WERI-Rb-1 (cell line): ENCODE results near the gene NRAP.

ENCODE experiments used
- DNase-seq: peaks from one replicate; pipeline ENCODE4 v3.0.0-alpha.2; 2020
- H3K27ac ChIP-seq: fragments of 250-450 bp; sonication (Bioruptor Pico); 2 replicates; pipeline ENCODE4 v1.5.1; 2020; ENCODE audit warnings: mild to moderate bottlenecking, moderate library complexity
- H3K27me3 ChIP-seq: fragments of 250-450 bp; sonication (Bioruptor Pico); 2 replicates; pipeline ENCODE4 v1.5.1; 2021; ENCODE audit warnings: mild to moderate bottlenecking, low read depth, moderate library complexity; ENCODE audit not compliant: insufficient read depth, severe bottlenecking
- H3K36me3 ChIP-seq: fragments of 250-450 bp; sonication (Bioruptor Pico); 2 replicates; pipeline ENCODE4 v1.5.1; 2020; ENCODE audit warnings: mild to moderate bottlenecking, moderate library complexity
- H3K4me3 ChIP-seq: 2 replicates; pipeline ENCODE4 v1.5.1; 2011; ENCODE audit warnings: low read depth, mild to moderate bottlenecking, control low read depth, low read length
- H3K9me3 ChIP-seq: fragments of 250-450 bp; sonication (Bioruptor Pico); 2 replicates; pipeline ENCODE4 v1.5.1; 2021; ENCODE audit warnings: mild to moderate bottlenecking, moderate library complexity; ENCODE audit not compliant: severe bottlenecking
- CTCF ChIP-seq: IDR thresholded peaks from 2 replicates; pipeline ENCODE4 v1.5.1; 2011; ENCODE audit warnings: low read depth, mild to moderate bottlenecking, control low read depth, inconsistent platforms, low read length

Gene NRAP

DNA sequence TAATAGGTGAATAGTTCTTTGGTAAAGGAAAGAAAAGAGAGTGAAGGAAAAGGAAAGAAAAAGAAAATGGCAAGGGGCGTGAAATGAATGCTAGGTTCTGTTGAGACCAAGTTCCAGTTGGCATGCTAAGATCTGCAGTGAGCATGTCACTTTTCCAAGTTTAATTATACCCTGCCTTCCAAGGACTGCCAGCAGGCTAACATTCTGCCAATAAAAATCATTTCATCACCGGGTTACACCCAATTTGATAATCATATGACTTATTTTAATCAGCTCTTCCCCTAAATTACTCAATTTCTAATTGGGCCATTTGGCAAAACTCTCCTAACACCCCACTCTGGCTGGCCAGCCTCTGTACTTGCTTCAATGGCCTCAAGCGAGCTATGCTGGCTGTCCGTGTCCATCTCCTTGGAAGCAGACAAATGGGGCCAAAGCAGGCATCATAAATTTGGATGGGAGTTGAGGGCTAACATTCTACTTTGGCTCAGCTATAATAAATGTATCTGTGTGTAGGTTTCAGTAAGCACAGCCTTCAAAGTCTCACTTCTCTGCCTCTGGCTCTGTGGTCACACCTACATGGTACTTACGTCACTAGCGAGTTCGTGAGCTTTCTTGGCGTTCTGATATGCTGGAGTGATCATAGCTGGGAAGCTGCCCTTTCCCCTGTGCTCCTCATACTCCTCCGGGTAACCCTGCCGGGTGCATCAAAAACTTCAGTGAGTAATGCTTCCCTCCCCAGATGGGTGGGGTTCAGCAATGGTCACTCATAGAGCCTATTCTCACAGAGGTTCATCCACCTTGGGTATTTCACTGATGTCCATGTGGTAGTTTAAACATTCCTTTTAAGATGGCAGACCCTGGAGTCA is 17.3 kb downstream of the NRAP start:
- no peak overlapping the region for H3K4me3 ChIP-seq
- no peaks in the 10 kb centered on the region for H3K9me3 ChIP-seq
- no peak overlapping the region for H3K27ac ChIP-seq
- DNase-seq, result no peak
- TF ChIP-seq CTCF, result no peak
- no peaks in the 10 kb centered on the region for H3K27me3 ChIP-seq
- no peaks in the 10 kb centered on the region for H3K36me3 ChIP-seq

- no peaks in the 10 kb centered on the region for H3K9me3 ChIP-seq
- H3K27me3 ChIP-seq, result no peaks in the 10 kb centered on the region
- no peaks in the 10 kb centered on the region for H3K36me3 ChIP-seq
- no peak overlapping the region for H3K27ac ChIP-seq
- no peak for DNase-seq
- TF ChIP-seq CTCF, result no peak
- H3K4me3 ChIP-seq, result no peak overlapping the region
Observed at GRCh38 chr10:113644185-113645120, 19.4 kb downstream of the NRAP start.

GRCh38 chr10:113643183-113643582 is 20.7 kb downstream of the NRAP start:
- no peaks in the 10 kb centered on the region for H3K36me3 ChIP-seq
- TF ChIP-seq CTCF, result no peak
- no peak overlapping the region for H3K27ac ChIP-seq
- H3K4me3 ChIP-seq, result no peak overlapping the region
- no peaks in the 10 kb centered on the region for H3K27me3 ChIP-seq
- no peak for DNase-seq
- H3K9me3 ChIP-seq, result no peaks in the 10 kb centered on the region

- DNase-seq, result no peak
- no peaks in the 10 kb centered on the region for H3K9me3 ChIP-seq
- no peaks in the 10 kb centered on the region for H3K36me3 ChIP-seq
- H3K27ac ChIP-seq, result no peak overlapping the region
- no peaks in the 10 kb centered on the region for H3K27me3 ChIP-seq
- TF ChIP-seq CTCF, result no peak
- no peak overlapping the region for H3K4me3 ChIP-seq
Observed at GRCh38 chr10:113641702-113642101, 22.1 kb downstream of the NRAP start.

DNA sequence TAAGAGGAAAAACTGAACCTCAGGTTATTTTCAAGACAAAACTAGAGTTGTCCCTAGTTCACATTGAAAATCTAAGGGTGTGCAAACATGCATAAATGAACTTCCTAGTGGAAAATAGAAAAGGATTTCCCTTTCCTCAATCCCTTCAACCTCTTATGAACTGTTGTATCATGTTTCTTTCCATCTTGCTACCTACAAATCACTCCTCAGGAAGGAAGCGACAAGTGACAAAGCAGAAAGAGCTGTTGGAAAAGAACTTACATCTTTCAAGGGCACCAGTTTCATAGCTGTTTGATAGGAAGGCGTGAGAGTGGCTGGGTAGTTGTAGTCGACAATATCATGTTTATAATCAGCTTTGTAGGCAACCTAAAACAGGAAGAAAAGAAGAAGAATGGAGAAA is 23.9 kb downstream of the NRAP start:
- Histone ChIP-seq H3K4me3 (no peak overlapping the region), H3K27ac (no peak overlapping the region), H3K36me3 (no peaks in the 10 kb centered on the region), H3K27me3 (no peaks in the 10 kb centered on the region), H3K9me3 (no peaks in the 10 kb centered on the region)
- TF ChIP-seq CTCF, result no peak
- no peak for DNase-seq
